Measurements from ENCODE around the gene TMED6.

DNA sequence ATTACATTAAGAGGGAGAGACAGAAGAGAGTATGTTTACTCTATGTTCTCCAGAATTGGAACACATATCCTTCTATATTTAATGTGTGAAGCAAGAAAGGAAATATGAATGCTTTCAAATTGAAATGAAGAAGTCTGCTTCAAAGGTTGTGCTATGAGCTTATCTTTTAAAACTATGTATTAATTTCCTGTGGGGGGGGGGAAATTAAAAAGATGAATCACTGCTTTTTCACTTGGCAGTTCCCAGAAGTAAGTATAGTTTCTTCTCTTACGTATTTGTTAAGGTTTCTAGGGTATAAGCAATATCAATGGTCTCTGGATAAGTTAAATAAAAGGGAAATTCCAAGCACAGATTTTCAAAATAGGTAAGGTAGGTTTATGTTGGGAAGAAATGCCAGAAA is 27.2 kb upstream of the TMED6 start:
- TF ChIP-seq, protein P1, sequence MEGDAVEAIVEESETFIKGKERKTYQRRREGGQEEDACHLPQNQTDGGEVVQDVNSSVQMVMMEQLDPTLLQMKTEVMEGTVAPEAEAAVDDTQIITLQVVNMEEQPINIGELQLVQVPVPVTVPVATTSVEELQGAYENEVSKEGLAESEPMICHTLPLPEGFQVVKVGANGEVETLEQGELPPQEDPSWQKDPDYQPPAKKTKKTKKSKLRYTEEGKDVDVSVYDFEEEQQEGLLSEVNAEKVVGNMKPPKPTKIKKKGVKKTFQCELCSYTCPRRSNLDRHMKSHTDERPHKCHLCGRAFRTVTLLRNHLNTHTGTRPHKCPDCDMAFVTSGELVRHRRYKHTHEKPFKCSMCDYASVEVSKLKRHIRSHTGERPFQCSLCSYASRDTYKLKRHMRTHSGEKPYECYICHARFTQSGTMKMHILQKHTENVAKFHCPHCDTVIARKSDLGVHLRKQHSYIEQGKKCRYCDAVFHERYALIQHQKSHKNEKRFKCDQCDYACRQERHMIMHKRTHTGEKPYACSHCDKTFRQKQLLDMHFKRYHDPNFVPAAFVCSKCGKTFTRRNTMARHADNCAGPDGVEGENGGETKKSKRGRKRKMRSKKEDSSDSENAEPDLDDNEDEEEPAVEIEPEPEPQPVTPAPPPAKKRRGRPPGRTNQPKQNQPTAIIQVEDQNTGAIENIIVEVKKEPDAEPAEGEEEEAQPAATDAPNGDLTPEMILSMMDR (IDR thresholded peaks at IDR 0.05): no peak
- no peak for TF ChIP-seq POLR2A (IDR thresholded peaks at IDR 0.05)
